Astrocyte (in vitro differentiated cells and primary cell): ENCODE data around the gene FBXW5. TPM values are rescaled to one million over a fixed set of nuclear protein-coding genes. Genes with fewer than 3 reads are reported as not detected.

Source experiments
- DNase-seq: peaks from one replicate; pipeline ENCODE4 v3.0.0-alpha.2; 2010; ENCODE audit warnings: low read depth
- FAIRE-seq: peaks from 2 replicates; lab custom pipeline; 2011; peaks lifted over from hg19 to GRCh38; lab: Jason Lieb, UNC
- H2AFZ ChIP-seq: 2 replicates; pipeline ENCODE4 v1.6.0; 2012; ENCODE audit warnings: low read depth, low read length, inconsistent platforms
- H3K27ac ChIP-seq: 2 replicates; pipeline ENCODE4 v1.5.1; 2011; ENCODE audit warnings: low read depth, low read length, inconsistent platforms
- H3K27me3 ChIP-seq: 2 replicates; pipeline ENCODE4 v1.6.0; 2011; ENCODE audit warnings: low read length, inconsistent platforms; ENCODE audit not compliant: insufficient read depth
- H3K36me3 ChIP-seq: 2 replicates; pipeline ENCODE4 v1.5.1; 2011; ENCODE audit warnings: low read length, inconsistent platforms; ENCODE audit not compliant: insufficient read depth
- H3K4me1 ChIP-seq: 2 replicates; pipeline ENCODE4 v1.5.1; 2011; ENCODE audit warnings: low read length, inconsistent platforms; ENCODE audit not compliant: insufficient read depth
- H3K4me2 ChIP-seq: 2 replicates; pipeline ENCODE4 v1.6.0; 2012; ENCODE audit warnings: low read length, inconsistent platforms
- H3K4me3 ChIP-seq: 2 replicates; pipeline ENCODE4 v1.5.1; 2011; ENCODE audit warnings: low read depth, mild to moderate bottlenecking, low read length, inconsistent platforms; ENCODE audit not compliant: insufficient read depth
- H3K79me2 ChIP-seq: 2 replicates; pipeline ENCODE4 v1.6.0; 2012; ENCODE audit warnings: mild to moderate bottlenecking, low read length, inconsistent platforms; ENCODE audit not compliant: insufficient read depth
- H3K9ac ChIP-seq: 2 replicates; pipeline ENCODE4 v1.6.0; 2012; ENCODE audit warnings: mild to moderate bottlenecking, low read length, inconsistent platforms
- H3K9me3 ChIP-seq: 2 replicates; pipeline ENCODE4 v1.5.1; 2012; ENCODE audit warnings: low read depth, mild to moderate bottlenecking, low read length, inconsistent platforms; ENCODE audit not compliant: insufficient read depth
- H4K20me1 ChIP-seq: 2 replicates; pipeline ENCODE4 v1.6.0; 2012; ENCODE audit warnings: low read length, inconsistent platforms; ENCODE audit not compliant: insufficient read depth
- H3K27ac Mint-ChIP-seq: one replicate; pipeline ENCODE4 v1.8.0; 2021; ENCODE audit warnings: mild to moderate bottlenecking, mixed read lengths; ENCODE audit not compliant: unreplicated experiment
- H3K27me3 Mint-ChIP-seq: one replicate; pipeline ENCODE4 v1.8.0; 2021; ENCODE audit warnings: low read depth, mixed read lengths; ENCODE audit not compliant: unreplicated experiment
- H3K36me3 Mint-ChIP-seq: one replicate; pipeline ENCODE4 v1.8.0; 2021; ENCODE audit warnings: low read depth, mixed read lengths; ENCODE audit not compliant: unreplicated experiment
- H3K4me1 Mint-ChIP-seq: one replicate; pipeline ENCODE4 v1.8.0; 2021; ENCODE audit warnings: low read depth, mixed read lengths; ENCODE audit not compliant: unreplicated experiment
- H3K4me3 Mint-ChIP-seq: one replicate; pipeline ENCODE4 v1.8.0; 2021; ENCODE audit warnings: mild to moderate bottlenecking, moderate library complexity, mixed read lengths; ENCODE audit not compliant: unreplicated experiment
- H3K9me3 Mint-ChIP-seq: one replicate; pipeline ENCODE4 v1.8.0; 2021; ENCODE audit warnings: mild to moderate bottlenecking, mixed read lengths; ENCODE audit not compliant: unreplicated experiment
- CTCF ChIP-seq: IDR thresholded peaks from 2 replicates; pipeline ENCODE4 v1.5.1; 2011; ENCODE audit warnings: low read depth, mild to moderate bottlenecking, inconsistent platforms, low read length, moderate library complexity; ENCODE audit not compliant: insufficient read depth
- EZH2 ChIP-seq: IDR thresholded peaks from 2 replicates; pipeline ENCODE4 v1.6.1; 2012; ENCODE audit warnings: mild to moderate bottlenecking, low read length, inconsistent platforms; ENCODE audit not compliant: insufficient read depth
- total RNA-seq: library from RNA; stranded (reverse); gene quantifications from 2 replicates; pipeline ENCODE4 v1.2.1, GENCODE V29; 2021

Gene FBXW5
- total RNA-seq, 1 donor from 2014 or later = 70.4 TPM

DNA sequence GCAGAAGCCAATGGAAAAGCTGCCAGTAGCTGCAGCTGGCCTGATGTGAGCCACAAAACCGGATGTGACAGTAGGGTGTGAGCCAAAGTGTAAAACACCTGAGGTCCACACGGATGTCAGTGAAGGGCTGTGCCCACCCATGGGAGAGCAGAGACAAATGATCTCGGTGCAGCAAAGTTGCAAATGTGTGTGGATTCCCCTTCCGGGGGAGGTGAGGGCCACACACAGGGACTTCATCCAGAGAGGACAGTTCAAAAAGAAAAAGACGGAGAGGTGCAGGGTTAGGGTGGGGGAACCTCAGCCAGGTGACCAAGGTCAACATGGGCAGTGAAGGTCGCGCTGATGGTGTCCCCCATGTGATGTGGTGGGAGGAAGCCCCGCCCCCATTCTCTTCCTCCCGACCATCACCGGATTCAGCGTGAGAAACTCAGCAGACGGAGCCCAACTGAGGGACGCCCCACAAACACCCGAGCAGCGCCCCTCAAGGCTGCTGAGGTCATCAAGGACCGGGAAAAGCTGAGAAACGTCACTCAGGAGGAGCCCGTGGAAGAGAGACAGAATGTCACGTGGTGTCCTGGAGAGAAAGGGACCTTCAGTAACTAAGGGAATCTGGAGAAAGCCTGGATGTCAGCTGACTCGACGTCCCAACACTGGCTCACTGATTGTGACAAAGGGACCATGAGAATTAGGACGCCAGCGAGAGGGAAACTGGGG lies 21.4 kb upstream of the FBXW5 start:
- H2AFZ ChIP-seq = no peak overlapping the region

GRCh38 chr9:136964833-136965422 lies 20.4 kb upstream of the FBXW5 start:
- H4K20me1 ChIP-seq = no peaks in the 10 kb centered on the region
- H3K4me1 ChIP-seq = peaks cover 4% of the 10 kb centered on the region
- DNase-seq = no peak
- H3K27me3 ChIP-seq = no peaks in the 10 kb centered on the region
- H3K9ac ChIP-seq = no peak overlapping the region
- H3K79me2 ChIP-seq = no peaks in the 10 kb centered on the region
- H3K9me3 Mint-ChIP-seq = no peaks in the 10 kb centered on the region
- no peaks in the 10 kb centered on the region for H3K9me3 ChIP-seq
- peaks cover 11% of the 10 kb centered on the region for H3K27me3 Mint-ChIP-seq
- H3K27ac ChIP-seq = no peak overlapping the region
- no peak overlapping the region for H3K27ac Mint-ChIP-seq
- H3K4me2 ChIP-seq = no peak overlapping the region
- no peaks in the 10 kb centered on the region for H3K36me3 ChIP-seq
- no peak for FAIRE-seq
- TF ChIP-seq EZH2 (no peak), CTCF (no peak)
- H2AFZ ChIP-seq = no peak overlapping the region
- no peaks in the 10 kb centered on the region for H3K36me3 Mint-ChIP-seq
- H3K4me3 ChIP-seq = no peak overlapping the region
- peaks cover 4% of the 10 kb centered on the region for H3K4me1 Mint-ChIP-seq
- H3K4me3 Mint-ChIP-seq = no peak overlapping the region

More for the DNA sequence above, 21.4 kb upstream of the FBXW5 start:
- no peak for TF ChIP-seq EZH2
- TF ChIP-seq CTCF = no peak
- Histone ChIP-seq H3K4me3 (no peak overlapping the region), H4K20me1 (no peaks in the 10 kb centered on the region), H3K9me3 (no peaks in the 10 kb centered on the region), H3K79me2 (no peaks in the 10 kb centered on the region), H3K4me2 (peak overlapping the region; percentile 12), H3K4me1 (peaks cover 4% of the 10 kb centered on the region), H3K36me3 (no peaks in the 10 kb centered on the region), H3K27ac (no peak overlapping the region), H3K9ac (no peak overlapping the region), H3K27me3 (no peaks in the 10 kb centered on the region)
- Mint-ChIP-seq H3K27ac (no peak overlapping the region), H3K9me3 (no peaks in the 10 kb centered on the region), H3K4me1 (no peaks in the 10 kb centered on the region), H3K4me3 (peak overlapping the region; percentile 37), H3K36me3 (no peaks in the 10 kb centered on the region), H3K27me3 (peaks cover 11% of the 10 kb centered on the region)
- FAIRE-seq (no peak), DNase-seq (no peak)
